ENCODE measurements around the gene EIF2A.
"Not testable (repeated sequence)": the region's sequence is repeated elsewhere in the genome, so short reads cannot be mapped to it uniquely, and the experiment has no call there.

Gene EIF2A

GRCh38 chr3:150544041-150544440, 2.5 kb upstream of the EIF2A start:
- DNase-seq, result no peak

- DNase-seq, result no peak
Observed at GRCh38 chr3:150544726-150545125, 1.9 kb upstream of the EIF2A start.

DNA sequence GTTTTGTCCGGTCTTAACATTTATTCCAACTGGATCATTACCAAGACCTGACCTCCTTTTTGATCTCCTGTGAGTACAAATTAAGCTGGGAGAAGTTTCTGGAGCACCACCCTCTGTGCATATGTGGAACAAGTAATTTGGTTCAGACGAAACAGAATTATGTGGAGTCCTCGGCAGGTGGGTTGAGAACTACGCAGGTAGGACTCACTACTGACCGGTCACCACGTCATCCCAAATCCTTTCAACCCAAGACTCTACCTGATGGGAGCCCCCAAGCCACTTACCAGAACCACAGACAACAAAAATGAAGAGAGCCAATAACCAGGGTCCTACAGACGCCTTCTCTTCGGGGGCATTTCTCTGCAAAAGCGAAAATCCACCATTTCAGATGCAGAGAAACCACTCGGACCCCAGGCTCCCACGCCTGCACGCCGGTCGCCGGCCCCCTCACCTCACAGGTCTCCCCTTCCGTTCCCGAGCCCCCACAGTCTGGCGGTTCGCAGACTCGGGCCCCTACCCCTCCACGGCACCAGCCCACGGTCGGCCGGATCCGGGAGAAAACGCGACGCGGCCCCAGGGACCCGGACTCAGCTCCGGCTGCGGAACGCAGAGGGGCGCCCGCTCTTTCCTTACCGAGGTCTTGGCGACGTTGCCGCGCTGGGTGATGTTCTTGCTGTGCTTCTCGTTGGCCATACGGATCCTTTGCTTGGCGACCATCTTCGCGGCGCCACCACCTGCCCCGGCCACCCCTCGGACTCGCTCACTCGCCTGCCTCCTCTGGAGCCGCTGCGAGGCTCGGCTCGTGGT, 965 bp upstream of the EIF2A start:
- DNase-seq, result peak; percentile 2 to 25

- no peak for DNase-seq
Observed at GRCh38 chr3:150547045-150547741, 606 bp downstream of the EIF2A start.

DNA sequence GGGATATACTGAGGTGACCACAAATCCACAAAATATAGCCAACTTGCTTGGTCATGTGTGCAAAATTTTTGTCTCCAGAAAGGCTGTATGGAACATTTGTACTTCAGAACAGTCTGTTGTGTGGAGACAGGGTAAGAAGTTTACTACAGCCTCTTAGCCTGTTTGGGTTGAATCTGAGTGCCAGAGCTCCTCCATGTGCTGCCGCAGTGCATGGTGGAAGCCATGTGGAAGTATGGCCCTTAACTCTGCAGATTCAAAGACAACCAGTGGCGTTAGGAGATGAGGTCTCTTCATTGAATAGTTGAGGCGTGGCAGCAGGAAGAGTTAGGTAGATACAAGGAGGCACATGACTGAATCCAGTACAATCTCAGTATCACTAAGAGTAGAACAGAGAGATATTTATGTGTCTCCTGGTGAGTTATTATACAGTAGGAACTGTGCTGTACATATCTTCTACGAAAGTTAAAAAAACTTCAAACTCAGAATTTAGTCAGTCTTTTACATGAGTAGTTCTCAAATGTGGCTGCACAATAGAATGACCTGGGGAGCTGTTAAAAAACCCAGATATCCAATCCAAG, 9.4 kb downstream of the EIF2A start:
- DNase-seq, result no peak

DNA sequence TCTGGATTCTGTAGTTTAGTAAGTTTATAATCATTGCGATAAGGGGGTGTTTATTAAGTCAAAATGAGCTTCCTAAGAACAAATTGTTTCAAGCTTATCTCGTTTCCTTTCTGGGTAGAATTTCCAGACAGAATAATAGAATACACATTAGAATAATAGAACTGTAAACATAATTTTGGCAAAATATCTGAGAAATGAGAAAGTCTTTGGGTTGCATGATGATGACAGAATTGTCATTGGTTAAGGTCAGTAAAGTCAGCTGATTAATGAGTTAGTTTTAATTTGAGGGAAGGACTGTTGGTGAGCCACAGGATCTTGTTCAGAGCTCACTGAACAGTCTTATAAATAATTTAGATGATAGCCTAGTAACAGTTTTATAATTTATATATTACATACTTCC, 10.2 kb downstream of the EIF2A start:
- DNase-seq, result no peak

DNA sequence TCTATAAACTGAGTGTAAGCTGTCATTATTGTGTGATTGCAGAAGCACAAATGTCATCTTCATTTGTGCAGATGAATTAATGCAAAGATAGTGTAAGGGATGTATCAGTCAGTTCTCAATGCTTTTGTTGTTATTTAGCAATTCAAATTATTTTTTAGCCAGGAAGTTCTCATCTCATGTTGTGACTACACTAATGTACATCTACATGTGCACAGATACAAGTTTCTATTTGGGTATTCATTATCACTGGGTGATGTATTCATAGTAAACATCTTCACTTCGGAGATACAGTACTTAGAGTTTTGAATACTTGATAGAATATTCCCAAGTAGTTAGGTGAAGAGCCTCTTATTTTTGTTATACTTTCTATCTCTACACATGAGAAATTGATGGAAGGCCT, 11.1 kb downstream of the EIF2A start:
- DNase-seq, result no peak

GRCh38 chr3:150564243-150564642, 17.7 kb downstream of the EIF2A start:
- no peak for DNase-seq

- DNase-seq, result no peak
Observed at GRCh38 chr3:150567328-150567727, 20.7 kb downstream of the EIF2A start.

DNA sequence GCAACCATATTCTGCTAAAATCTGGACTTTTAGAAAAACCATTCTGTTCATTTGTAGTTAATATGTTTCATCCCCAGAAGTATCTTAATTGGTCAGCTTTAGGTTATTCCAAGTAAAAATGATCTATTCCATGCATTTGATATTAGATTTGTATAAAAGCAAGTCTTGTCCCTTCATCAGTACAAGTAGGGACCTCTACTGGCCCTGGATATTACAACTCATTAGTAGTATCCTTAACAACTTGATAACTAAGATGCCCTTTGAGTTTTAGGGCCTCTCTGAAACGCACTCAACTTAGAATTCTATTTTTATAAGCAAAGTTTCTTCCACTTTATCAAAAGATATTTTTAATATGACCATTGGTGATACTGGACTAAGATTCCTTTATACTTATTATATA, 31.3 kb downstream of the EIF2A start:
- DNase-seq, result no peak

DNA sequence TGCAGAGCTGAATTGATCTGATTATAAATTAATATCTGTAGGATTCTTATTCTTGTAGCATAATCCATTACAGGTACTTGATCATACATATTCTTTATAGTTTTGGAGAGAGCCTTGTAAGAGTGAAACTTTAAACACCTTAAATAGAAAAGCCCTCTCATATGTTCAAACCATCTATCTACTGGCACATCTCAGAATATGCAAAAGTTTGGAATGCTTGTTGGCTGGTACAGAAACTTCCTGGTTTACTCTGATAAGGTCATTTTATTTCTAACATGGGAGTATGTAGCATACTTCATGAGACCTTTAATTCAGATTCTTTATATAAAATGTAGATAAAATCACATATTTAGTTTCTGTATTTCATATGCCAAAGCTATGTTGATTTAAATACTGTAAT, 34.6 kb downstream of the EIF2A start:
- no peak for DNase-seq

DNA sequence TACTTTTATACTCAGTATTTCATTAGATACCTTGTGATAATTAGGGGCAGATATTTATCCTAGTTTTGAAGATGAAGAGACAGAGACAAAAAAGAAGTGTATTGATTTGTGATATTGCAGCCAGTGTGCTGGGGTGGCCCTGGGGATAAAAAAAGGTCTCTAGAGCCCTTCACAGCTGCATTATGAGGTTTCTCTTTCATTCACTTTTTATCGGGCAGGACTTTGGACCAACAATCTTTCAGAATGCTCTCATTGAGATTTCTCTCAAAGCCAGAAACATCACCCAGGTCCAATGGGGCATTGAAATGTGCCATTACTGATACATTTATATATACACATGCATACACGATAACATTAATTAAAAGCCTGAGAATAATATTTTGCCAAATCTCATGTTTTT, 36.0 kb downstream of the EIF2A start:
- DNase-seq, result no peak

DNA sequence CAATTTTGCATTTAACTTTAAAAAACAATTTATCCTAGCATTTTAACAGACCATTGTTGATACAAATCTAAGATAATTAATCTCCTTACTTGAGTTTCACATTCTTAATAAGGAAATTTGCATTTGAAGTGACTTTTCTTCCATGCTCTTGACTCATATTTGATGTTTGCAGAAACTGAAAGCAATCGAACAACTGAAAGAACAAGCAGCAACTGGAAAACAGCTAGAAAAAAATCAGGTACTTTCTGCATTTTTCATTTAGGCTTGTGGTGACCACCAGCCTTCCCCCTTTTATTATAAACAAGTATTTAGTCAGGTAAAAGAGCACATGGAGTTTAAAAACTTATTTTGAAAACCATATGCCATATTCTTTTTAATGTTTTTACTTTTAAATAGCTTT, 36.4 kb downstream of the EIF2A start:
- no peak for DNase-seq

DNA sequence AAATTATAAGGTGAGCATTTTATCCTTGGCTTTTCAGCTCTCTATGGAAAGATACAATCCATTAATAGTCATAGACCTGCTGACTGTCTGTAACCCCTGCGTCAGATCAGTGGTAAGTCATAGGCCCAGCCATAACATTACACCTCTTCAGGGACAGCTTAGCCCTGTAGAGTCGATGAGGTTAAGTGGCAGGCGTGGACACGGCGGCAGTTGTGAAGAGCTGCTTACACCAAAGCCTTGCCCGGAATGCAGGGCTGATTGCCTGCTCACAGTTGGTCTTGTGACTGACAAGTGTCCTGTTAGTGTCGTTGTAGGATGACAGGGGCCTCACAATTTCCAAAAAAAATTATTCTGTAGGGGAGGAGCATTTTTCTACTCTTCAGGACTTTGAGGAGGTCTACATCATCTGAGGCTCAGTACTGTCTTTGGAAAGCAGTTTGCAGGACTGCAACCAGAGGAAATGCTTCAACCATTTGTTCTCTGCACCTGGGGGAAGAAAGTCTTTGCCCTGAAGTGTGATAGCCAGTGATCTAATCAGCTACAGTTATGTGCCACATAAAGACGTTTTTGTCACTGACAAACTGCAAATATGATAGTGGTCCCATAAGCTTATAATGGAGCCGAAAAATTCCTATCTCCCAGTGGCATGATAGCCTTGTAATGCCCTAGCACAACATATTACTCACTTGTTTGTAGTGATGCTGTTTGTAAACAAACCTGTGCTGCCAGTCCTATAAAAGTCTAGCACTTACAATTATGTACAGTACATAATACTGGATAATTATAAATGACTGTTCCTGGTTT, 41.6 kb downstream of the EIF2A start:
- DNase-seq, result no peak

DNA sequence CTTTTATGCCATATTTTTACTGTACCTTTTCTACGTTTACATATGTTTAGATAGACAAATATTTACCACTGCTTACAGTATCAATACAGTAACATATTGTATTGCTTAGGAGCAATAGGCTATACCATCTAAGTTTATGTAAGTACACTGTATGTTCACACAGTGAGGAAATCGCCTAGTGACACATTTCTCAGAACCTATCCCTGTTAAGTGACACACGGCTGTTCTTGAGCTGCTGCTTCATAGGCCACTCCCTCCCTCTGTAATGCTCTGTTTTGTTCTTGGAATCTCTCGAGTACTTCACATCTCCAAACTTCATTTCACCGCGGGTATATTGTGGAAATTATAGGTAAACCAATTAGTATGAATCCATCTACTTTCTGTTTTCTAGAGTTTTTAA, 43.2 kb downstream of the EIF2A start:
- DNase-seq, result no peak

DNA sequence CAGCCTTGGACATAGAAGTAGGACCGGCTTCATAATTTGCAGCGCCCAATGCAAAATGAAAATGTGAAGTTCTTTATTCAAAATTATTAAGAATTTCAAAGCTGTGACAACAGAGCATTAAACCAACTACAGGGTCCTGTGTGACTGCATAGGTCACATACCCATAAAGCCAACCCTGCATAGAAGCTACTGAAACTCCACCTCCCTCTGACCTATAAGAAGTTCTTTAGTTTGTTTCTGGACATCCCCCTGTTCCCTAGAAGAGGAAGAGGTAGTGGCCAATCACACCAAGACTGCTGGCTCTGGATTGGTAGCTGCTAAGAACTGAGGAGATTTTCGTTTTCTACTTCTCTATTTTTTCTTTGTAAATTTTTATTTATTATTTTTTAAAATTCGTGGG, 47.6 kb downstream of the EIF2A start:
- no peak for DNase-seq

- DNase-seq, result no peak
Observed at GRCh38 chr3:150597646-150598045, 51.1 kb downstream of the EIF2A start.

DNA sequence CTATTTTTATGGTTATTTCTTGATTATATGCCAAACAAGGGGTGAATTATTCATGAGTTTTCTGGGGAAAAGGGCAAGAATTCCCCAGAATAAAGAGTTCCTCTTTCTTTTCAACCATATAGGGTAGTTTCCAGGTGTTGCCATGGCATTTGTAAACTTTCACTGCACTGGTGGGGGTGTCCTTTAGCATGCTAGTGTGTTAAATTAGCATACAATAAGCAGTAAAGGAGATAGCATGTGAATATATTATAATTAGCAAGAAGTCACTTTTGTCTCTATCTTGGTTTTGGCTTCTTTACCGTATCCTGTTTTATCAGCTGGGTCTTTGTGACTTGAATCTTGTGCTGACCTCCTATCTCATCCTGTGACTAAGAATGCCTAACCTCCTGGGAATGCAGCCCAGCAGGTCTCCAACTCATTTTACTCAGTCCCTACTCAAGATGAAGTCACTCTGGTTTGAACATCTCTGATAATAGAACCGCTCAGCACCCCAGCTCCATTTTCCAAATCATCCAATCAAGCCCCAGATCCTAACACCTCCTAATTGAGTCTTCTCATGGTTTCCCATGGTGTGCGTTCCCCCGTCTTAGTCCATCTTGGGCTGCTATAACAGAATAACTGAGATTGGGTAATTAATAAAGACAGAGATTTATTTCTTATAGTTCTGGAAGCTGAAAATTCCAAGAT, 53.2 kb downstream of the EIF2A start:
- DNase-seq, result peak in 1 of 2 donors; percentile 50

DNA sequence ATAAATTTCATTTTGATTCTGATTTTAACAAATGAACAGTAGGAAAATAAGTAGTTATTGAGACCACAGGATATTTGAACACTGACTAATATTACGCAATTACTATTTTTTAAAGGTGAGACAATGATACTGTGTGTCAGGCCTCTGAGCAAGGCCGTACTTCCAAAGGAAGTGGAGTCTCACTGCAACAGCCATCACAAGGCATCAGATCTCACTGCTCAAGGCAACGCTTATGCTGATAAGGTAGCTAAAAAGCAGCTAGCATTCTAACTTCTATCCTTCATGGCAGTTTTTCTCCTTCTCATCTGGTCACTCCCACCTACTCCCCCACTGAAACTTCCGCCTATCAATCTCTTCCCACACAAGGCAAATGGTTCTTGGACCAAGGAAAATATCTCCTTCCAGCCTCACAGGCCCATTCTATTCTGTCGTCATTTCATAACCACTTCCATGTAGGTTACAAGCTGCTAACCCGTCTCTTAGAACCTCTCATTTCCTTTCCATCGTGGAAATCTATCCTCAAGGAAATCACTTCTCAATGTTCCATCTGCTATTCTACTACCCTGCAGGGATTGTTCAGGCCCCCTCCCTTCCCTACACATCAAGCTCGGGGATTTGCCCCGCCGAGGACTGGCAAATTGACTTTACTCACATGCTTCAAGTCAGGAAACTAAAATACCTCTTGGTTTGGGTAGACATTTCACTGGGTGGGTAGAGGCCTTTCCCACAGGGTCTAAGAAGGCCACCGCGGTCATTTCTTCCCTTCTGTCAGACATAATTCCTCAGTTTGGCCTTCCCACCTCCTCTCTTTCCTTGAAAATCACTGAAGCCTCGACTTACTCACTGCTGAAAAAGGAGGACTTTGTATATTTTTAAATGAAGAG, 54.3 kb downstream of the EIF2A start:
- DNase-seq, result not testable (repeated sequence)

DNA sequence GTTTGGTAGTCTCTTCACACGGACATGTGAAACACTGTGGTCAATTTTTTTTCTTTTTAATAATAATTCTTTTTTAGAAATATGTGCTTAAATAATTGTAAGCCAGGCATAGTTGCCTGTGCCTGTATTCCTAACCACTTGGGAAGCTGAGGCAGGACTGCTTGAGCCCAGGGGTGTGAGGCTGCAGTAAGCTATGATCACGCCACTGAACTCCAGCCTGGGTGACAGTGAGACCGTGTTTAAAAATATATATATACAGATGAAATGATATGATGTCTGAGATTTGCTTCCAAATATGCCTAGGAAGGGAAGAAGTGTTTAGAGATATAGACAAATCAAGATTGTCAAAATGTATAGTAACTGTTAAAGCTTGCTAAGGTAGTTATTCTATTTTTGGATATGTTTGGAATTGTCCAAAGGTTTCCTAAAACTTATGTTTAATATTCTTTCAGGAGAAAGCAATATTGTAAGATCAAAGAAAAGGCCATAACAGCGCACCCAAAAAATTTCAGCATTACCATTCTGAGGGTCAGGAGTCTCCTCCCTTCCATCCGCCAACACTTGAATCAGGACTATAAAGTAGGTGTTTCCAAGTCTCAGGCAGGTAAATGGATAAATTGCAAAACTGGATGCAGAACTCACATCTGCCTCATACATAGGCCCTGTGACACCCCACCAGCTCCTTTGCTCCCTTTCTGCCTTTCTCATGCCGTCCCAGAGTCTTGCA, 56.0 kb downstream of the EIF2A start:
- DNase-seq, result no peak

Data from CD4-positive, alpha-beta T cell treated with Interferon alpha-2 for 1 hour (primary cell).